Activated CD8-positive, alpha-beta T cell treated with anti-CD3 and anti-CD28 coated beads for 36 hours (primary cell): ENCODE data around the gene THTPA. TPM values are rescaled to one million over a fixed set of nuclear protein-coding genes. Genes with fewer than 3 reads are reported as not detected.

Experiments used
- ATAC-seq: fragments of 200-7000 bp; cut with Tn5 transposase; one replicate; pipeline ENCODE4 v1.10.0; 2021; ENCODE audit warnings: mild to moderate bottlenecking, moderate library complexity
- CTCF ChIA-PET: fragments of 350-600 bp; sonication (Branson Sonifier 250); formaldehyde crosslinking; loops from one replicate; lab custom pipeline; 2021; ENCODE audit warnings: antibody characterized with exemption; lab: Charles Lee
- POLR2A ChIA-PET: fragments of 350-600 bp; sonication (Branson Sonifier 250); formaldehyde crosslinking; loops from one replicate; lab custom pipeline; 2021; ENCODE audit warnings: antibody characterized with exemption; lab: Charles Lee
- DNase-seq: peaks from one replicate; pipeline ENCODE4 v3.0.0-alpha.2; 2020
- H3K27ac Mint-ChIP-seq: one replicate; pipeline ENCODE4 v1.8.0; 2021; ENCODE audit warnings: mild to moderate bottlenecking, mixed read lengths
- H3K27me3 Mint-ChIP-seq: one replicate; pipeline ENCODE4 v1.8.0; 2021; ENCODE audit warnings: mixed read lengths
- H3K36me3 Mint-ChIP-seq: one replicate; pipeline ENCODE4 v1.8.0; 2021; ENCODE audit warnings: low read depth, mixed read lengths
- H3K4me1 Mint-ChIP-seq: one replicate; pipeline ENCODE4 v1.8.0; 2021; ENCODE audit warnings: low read depth, mixed read lengths
- H3K4me3 Mint-ChIP-seq: one replicate; pipeline ENCODE4 v1.8.0; 2021; ENCODE audit warnings: mild to moderate bottlenecking, moderate library complexity, mixed read lengths
- H3K9me3 Mint-ChIP-seq: one replicate; pipeline ENCODE4 v1.8.0; 2021; ENCODE audit warnings: mixed read lengths
- intact Hi-C: fragments of 100-400 bp; cut with micrococcal nuclease; formaldehyde crosslinking; loops from one replicate; pipeline ENCODE4 v1.10.0; 2022
- total RNA-seq, 2 experiments: library from RNA; stranded (reverse); gene quantifications; one replicate each; pipeline ENCODE4 v1.2.3, GENCODE V29; 2021
- TF ChIP-seq, protein P1 (sequence below): fragments of 200-600 bp; IDR thresholded peaks from one replicate; pipeline ENCODE4 v1.8.0; 2022; ENCODE audit warnings: antibody characterized with exemption, mild to moderate bottlenecking

Gene THTPA
- total RNA-seq, 2 experiments from 2014 or later: 5.1 to 7.6 TPM

DNA sequence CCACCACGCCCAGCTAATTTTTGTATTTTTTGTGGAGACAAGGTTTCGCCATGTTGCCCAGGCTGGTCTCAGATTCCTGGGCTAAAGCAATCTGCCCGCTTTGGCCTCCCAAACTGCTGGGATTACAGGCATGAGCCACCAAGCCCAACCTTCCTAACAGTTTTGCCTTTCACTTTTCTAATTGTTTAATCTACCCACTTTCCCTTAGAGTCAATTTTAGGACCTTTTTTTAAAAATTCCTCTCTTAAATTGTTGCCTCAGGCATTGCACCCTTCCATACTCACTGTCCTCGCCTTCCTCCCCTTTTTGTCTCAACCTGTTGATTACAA is 16.0 kb upstream of the THTPA start:
- Mint-ChIP-seq H3K27ac (no peak overlapping the region), H3K9me3 (no peaks in the 10 kb centered on the region), H3K36me3 (no peaks in the 10 kb centered on the region), H3K4me3 (no peak overlapping the region), H3K27me3 (no peaks in the 10 kb centered on the region), H3K4me1 (no peaks in the 10 kb centered on the region)
- DNase-seq (no peak), ATAC-seq (no peak)
- CTCF ChIA-PET: interaction anchor here (0.7 to 8.3 kb wide), 13 partner anchors 9 to 92 kb away, joined by 3 to 78 read pairs (median 5); partner anchors contain the start of genes THTPA and ZFHX2
- intact Hi-C loops: no loop called here
- TF ChIP-seq, protein P1, sequence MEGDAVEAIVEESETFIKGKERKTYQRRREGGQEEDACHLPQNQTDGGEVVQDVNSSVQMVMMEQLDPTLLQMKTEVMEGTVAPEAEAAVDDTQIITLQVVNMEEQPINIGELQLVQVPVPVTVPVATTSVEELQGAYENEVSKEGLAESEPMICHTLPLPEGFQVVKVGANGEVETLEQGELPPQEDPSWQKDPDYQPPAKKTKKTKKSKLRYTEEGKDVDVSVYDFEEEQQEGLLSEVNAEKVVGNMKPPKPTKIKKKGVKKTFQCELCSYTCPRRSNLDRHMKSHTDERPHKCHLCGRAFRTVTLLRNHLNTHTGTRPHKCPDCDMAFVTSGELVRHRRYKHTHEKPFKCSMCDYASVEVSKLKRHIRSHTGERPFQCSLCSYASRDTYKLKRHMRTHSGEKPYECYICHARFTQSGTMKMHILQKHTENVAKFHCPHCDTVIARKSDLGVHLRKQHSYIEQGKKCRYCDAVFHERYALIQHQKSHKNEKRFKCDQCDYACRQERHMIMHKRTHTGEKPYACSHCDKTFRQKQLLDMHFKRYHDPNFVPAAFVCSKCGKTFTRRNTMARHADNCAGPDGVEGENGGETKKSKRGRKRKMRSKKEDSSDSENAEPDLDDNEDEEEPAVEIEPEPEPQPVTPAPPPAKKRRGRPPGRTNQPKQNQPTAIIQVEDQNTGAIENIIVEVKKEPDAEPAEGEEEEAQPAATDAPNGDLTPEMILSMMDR: no peak
- POLR2A ChIA-PET: interaction anchor here (1.4 kb wide), 1 partner anchor 60 kb away, joined by 4 read pairs; no protein-coding TSS in a partner anchor

DNA sequence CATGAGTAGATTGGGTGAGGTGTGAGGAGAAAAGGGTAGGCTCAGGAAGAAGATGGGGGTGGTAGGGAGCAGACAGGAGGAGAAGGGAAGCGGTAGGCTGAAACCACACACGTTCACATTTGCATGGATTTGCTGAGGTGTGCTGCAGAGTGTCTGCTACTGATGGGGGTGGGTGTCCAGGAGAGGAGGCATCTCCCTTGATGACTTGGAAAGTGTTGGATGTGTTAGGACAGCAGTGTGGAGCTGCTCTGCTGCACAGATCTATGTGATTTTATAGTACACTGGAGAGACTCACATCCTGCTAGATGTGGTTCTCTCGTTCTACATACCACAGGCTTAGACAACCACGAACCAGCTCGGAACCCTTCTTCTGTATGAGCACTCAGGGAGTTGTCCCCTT is 13.8 kb upstream of the THTPA start:
- ATAC-seq: no peak
- intact Hi-C loops: no loop called here
- no peaks in the 10 kb centered on the region for H3K27me3 Mint-ChIP-seq
- no peaks in the 10 kb centered on the region for H3K9me3 Mint-ChIP-seq
- no peaks in the 10 kb centered on the region for H3K36me3 Mint-ChIP-seq
- ChIA-PET POLR2A (no interaction called here), CTCF (interaction anchor here (1.0 to 8.3 kb wide), 3 partner anchors 12 to 63 kb away, joined by 3 to 78 read pairs (median 7); partner anchors contain the start of gene THTPA)
- no peaks in the 10 kb centered on the region for H3K4me1 Mint-ChIP-seq
- no peak overlapping the region for H3K27ac Mint-ChIP-seq
- no peak for DNase-seq
- no peak overlapping the region for H3K4me3 Mint-ChIP-seq
- TF ChIP-seq, protein P1: no peak

DNA sequence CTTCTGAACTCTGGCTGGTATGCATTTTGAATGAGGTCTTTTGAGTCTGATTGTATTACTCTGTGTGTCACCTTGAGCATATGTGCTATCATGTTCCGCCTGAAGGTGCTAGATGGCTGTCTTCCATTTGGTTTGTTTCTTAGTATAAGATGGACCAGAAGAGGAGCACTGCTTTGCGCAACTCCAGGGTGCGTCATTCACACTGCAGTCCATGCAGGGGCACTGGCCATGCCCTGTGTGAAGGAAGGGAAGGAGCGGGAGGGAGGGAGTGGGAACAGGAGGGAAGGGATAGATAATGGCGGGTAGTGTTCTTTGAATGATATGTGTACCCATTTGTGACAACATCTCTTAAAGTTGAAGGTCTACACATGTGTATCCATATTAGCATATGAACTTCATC is 12.7 kb upstream of the THTPA start:
- Mint-ChIP-seq H3K27me3 (no peaks in the 10 kb centered on the region), H3K27ac (no peak overlapping the region), H3K4me1 (no peaks in the 10 kb centered on the region), H3K36me3 (no peaks in the 10 kb centered on the region), H3K4me3 (no peak overlapping the region), H3K9me3 (no peaks in the 10 kb centered on the region)
- no peak for ATAC-seq
- no peak for DNase-seq
- TF ChIP-seq, protein P1: no peak
- ChIA-PET CTCF (interaction anchor here (0.8 to 8.3 kb wide), 3 partner anchors 15 to 65 kb away, joined by 3 to 78 read pairs (median 7); partner anchors contain the start of gene THTPA), POLR2A (no interaction called here)
- intact Hi-C loops: no loop called here

DNA sequence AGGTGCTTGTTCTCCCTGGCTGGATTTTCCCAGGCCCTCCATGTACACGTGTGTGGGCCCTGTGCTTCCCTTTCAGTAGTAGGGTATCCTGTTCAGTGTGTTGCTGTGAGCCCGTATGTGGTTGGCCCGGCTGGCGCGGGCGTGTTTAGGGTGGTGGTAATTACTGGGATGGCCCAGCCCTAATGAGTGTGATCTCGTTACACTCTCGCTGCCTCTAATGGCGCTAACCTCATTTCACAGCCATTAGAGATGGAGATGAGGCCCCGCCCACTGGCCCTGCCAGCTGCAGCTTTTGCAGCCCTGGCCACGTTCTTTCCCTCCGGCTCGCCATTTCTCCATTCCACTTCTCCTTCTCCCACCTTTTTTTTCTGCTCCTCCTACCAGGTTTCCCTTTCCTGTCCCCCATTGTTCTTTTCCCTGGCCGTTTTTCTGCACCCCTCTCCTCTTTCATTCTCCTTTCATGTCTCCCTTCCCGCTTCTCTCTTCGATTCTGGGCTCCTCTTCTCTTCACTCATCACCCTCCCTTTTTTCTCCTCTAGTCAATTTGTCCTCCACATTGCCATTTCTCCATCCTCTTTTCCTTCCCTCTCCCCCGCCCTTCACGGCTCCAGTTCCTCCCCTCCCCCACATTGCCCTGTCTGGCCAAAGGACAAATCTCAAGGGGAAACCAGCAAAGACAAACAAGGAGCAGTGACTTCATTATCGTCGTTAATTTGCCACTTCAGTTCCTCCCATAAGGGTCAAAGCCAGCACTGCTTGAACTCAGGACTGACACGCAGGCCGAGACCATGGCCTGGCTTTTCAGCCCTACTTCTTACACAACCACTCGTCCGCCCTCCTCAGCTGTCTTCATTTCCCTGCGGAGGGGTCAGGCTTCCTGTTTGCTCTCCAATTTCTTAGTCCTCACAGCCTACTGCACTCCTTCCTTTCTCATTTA is 11.3 kb upstream of the THTPA start:
- DNase-seq: no peak
- TF ChIP-seq, protein P1: no peak
- Mint-ChIP-seq H3K27me3 (no peaks in the 10 kb centered on the region), H3K4me1 (no peaks in the 10 kb centered on the region), H3K36me3 (no peaks in the 10 kb centered on the region), H3K4me3 (no peak overlapping the region), H3K9me3 (no peaks in the 10 kb centered on the region), H3K27ac (no peak overlapping the region)
- no peak for ATAC-seq
- POLR2A ChIA-PET: no interaction called here
- intact Hi-C loops: no loop called here
- CTCF ChIA-PET: interaction anchor here (0.8 to 8.3 kb wide), 2 partner anchors 14 to 66 kb away, joined by 3 to 78 read pairs; partner anchors contain the start of gene THTPA
